22Rv1 (cell line): Measurements from ENCODE around the gene TRIM37.

ENCODE experiments used
- CTCF ChIP-seq: fragments of 450-650 bp; IDR thresholded peaks from 2 replicates; pipeline ENCODE4 v1.5.1; 2017; ENCODE audit warnings: mild to moderate bottlenecking
- ZFX ChIP-seq: fragments of 450-650 bp; IDR thresholded peaks from 2 replicates; pipeline ENCODE4 v1.6.1; 2017; ENCODE audit warnings: antibody characterized with exemption, borderline replicate concordance

GRCh38 chr17:59018019-59018418, 88.7 kb downstream of the TRIM37 start:
- TF ChIP-seq CTCF, result no peak
- no peak for TF ChIP-seq ZFX
